Stimulated activated CD8-positive, alpha-beta memory T cell treated with anti-CD3 and anti-CD28 coated beads, Interleukin-12 subunit alpha, Interleukin-12 subunit beta, amount 100 ng/mL, for 4 hours (primary cell): ENCODE measurements around the gene UQCRH.
"Not testable (repeated sequence)": the region's sequence is repeated elsewhere in the genome, so short reads cannot be mapped to it uniquely, and the experiment has no call there.

ENCODE experiments used
- DNase-seq: peaks from one replicate; pipeline ENCODE4 v3.0.0-alpha.2; 2020; ENCODE audit warnings: low read depth

UQCRH gene

GRCh38 chr1:46300673-46301405, 2.7 kb upstream of the UQCRH start:
- DNase-seq, result no peak

GRCh38 chr1:46301406-46301807, 2.1 kb upstream of the UQCRH start:
- no peak for DNase-seq

GRCh38 chr1:46301808-46302640, 1.5 kb upstream of the UQCRH start:
- DNase-seq, result peak; percentile 33

GRCh38 chr1:46302641-46303037, 859 bp upstream of the UQCRH start:
- DNase-seq, result no peak

- no peak for DNase-seq
Measured at GRCh38 chr1:46303872-46304326, 401 bp downstream of the UQCRH start.

GRCh38 chr1:46306159-46306530, 2.6 kb downstream of the UQCRH start:
- no peak for DNase-seq

GRCh38 chr1:46309401-46310159, 6.1 kb downstream of the UQCRH start:
- DNase-seq, result no peak

- no peak for DNase-seq
Measured at GRCh38 chr1:46310321-46310720, 6.8 kb downstream of the UQCRH start.

- no peak for DNase-seq
Measured at GRCh38 chr1:46315669-46316403, 12.3 kb downstream of the UQCRH start.

- DNase-seq, result no peak
Measured at GRCh38 chr1:46317323-46317722, 13.8 kb downstream of the UQCRH start.

GRCh38 chr1:46319301-46319700, 15.8 kb downstream of the UQCRH start:
- DNase-seq, result not testable (repeated sequence)

- not testable (repeated sequence) for DNase-seq
Measured at GRCh38 chr1:46319960-46320914, 16.7 kb downstream of the UQCRH start.

- not testable (repeated sequence) for DNase-seq
Measured at GRCh38 chr1:46322191-46322590, 18.7 kb downstream of the UQCRH start.

GRCh38 chr1:46325285-46326076, 22.0 kb downstream of the UQCRH start:
- not testable (repeated sequence) for DNase-seq

- DNase-seq, result not testable (repeated sequence)
Measured at GRCh38 chr1:46328182-46328581, 24.7 kb downstream of the UQCRH start.

- not testable (repeated sequence) for DNase-seq
Measured at GRCh38 chr1:46329807-46330206, 26.3 kb downstream of the UQCRH start.

- not testable (repeated sequence) for DNase-seq
Measured at GRCh38 chr1:46330381-46330780, 26.9 kb downstream of the UQCRH start.

GRCh38 chr1:46331786-46332540, 28.5 kb downstream of the UQCRH start:
- not testable (repeated sequence) for DNase-seq
